GM12875 (cell line): ENCODE measurements around the gene ZFTA.

Source experiments
- H3K4me3 ChIP-seq: one replicate; pipeline ENCODE4 v1.5.1; 2011; ENCODE audit warnings: low read depth, low read length, control low read depth
- CTCF ChIP-seq: IDR thresholded peaks from 2 replicates; pipeline ENCODE4 v1.5.1; 2011; ENCODE audit warnings: low read depth, mild to moderate bottlenecking, control low read depth, inconsistent platforms, low read length, moderate library complexity, borderline replicate concordance; ENCODE audit not compliant: insufficient read depth

ZFTA gene

DNA sequence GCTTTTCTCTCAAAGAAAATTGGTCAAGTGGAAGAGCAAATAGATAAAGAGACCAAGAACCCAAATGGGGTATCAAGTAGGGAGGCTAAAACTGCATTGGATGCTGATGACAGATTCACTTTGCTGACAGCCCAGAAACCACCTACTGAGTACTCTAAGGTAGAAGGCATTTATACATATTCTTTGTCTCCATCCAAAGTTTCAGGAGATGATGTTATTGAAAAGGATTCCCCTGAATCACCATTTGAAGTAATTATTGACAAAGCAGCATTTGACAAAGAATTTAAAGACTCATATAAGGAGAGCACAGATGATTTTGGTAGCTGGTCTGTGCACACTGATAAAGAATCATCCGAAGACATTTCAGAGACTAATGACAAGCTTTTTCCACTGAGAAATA, 49.6 kb downstream of the ZFTA start:
- TF ChIP-seq CTCF = no peak
- H3K4me3 ChIP-seq = no peak overlapping the region
